Activated CD8-positive, alpha-beta T cell treated with anti-CD3 and anti-CD28 coated beads for 36 hours (primary cell): Measurements from ENCODE around the gene ACOT12. TPM values are rescaled to one million over a fixed set of nuclear protein-coding genes. Genes with fewer than 3 reads are reported as not detected.

Experiments
- ATAC-seq: fragments of 200-7000 bp; cut with Tn5 transposase; one replicate; pipeline ENCODE4 v1.10.0; 2021; ENCODE audit warnings: mild to moderate bottlenecking, moderate library complexity
- CTCF ChIA-PET: fragments of 350-600 bp; sonication (Branson Sonifier 250); formaldehyde crosslinking; loops from one replicate; lab custom pipeline; 2021; ENCODE audit warnings: antibody characterized with exemption; lab: Charles Lee
- POLR2A ChIA-PET: fragments of 350-600 bp; sonication (Branson Sonifier 250); formaldehyde crosslinking; loops from one replicate; lab custom pipeline; 2021; ENCODE audit warnings: antibody characterized with exemption; lab: Charles Lee
- DNase-seq: peaks from one replicate; pipeline ENCODE4 v3.0.0-alpha.2; 2020
- H3K27ac Mint-ChIP-seq: one replicate; pipeline ENCODE4 v1.8.0; 2021; ENCODE audit warnings: mild to moderate bottlenecking, mixed read lengths
- H3K27me3 Mint-ChIP-seq: one replicate; pipeline ENCODE4 v1.8.0; 2021; ENCODE audit warnings: mixed read lengths
- H3K36me3 Mint-ChIP-seq: one replicate; pipeline ENCODE4 v1.8.0; 2021; ENCODE audit warnings: low read depth, mixed read lengths
- H3K4me1 Mint-ChIP-seq: one replicate; pipeline ENCODE4 v1.8.0; 2021; ENCODE audit warnings: low read depth, mixed read lengths
- H3K4me3 Mint-ChIP-seq: one replicate; pipeline ENCODE4 v1.8.0; 2021; ENCODE audit warnings: mild to moderate bottlenecking, moderate library complexity, mixed read lengths
- H3K9me3 Mint-ChIP-seq: one replicate; pipeline ENCODE4 v1.8.0; 2021; ENCODE audit warnings: mixed read lengths
- intact Hi-C: fragments of 100-400 bp; cut with micrococcal nuclease; formaldehyde crosslinking; loops from one replicate; pipeline ENCODE4 v1.10.0; 2022
- total RNA-seq, 2 experiments: library from RNA; stranded (reverse); gene quantifications; one replicate each; pipeline ENCODE4 v1.2.3, GENCODE V29; 2021
- TF ChIP-seq, protein P1 (sequence below): fragments of 200-600 bp; IDR thresholded peaks from one replicate; pipeline ENCODE4 v1.8.0; 2022; ENCODE audit warnings: antibody characterized with exemption, mild to moderate bottlenecking

ACOT12 gene
- total RNA-seq, 2 experiments from 2014 or later = not detected

GRCh38 chr5:81397176-81397575, 3.2 kb upstream of the ACOT12 start:
- CTCF ChIA-PET = no interaction called here
- H3K27me3 Mint-ChIP-seq = peaks cover 49% of the 10 kb centered on the region

GRCh38 chr5:81395262-81395661, 1.3 kb upstream of the ACOT12 start:
- TF ChIP-seq, protein P1, sequence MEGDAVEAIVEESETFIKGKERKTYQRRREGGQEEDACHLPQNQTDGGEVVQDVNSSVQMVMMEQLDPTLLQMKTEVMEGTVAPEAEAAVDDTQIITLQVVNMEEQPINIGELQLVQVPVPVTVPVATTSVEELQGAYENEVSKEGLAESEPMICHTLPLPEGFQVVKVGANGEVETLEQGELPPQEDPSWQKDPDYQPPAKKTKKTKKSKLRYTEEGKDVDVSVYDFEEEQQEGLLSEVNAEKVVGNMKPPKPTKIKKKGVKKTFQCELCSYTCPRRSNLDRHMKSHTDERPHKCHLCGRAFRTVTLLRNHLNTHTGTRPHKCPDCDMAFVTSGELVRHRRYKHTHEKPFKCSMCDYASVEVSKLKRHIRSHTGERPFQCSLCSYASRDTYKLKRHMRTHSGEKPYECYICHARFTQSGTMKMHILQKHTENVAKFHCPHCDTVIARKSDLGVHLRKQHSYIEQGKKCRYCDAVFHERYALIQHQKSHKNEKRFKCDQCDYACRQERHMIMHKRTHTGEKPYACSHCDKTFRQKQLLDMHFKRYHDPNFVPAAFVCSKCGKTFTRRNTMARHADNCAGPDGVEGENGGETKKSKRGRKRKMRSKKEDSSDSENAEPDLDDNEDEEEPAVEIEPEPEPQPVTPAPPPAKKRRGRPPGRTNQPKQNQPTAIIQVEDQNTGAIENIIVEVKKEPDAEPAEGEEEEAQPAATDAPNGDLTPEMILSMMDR = no peak
- Mint-ChIP-seq H3K9me3 (peaks cover 4% of the 10 kb centered on the region), H3K36me3 (no peaks in the 10 kb centered on the region), H3K27me3 (peaks cover 57% of the 10 kb centered on the region), H3K4me3 (no peak overlapping the region), H3K27ac (no peak overlapping the region), H3K4me1 (peaks cover 4% of the 10 kb centered on the region)
- intact Hi-C loops = no loop called here
- POLR2A ChIA-PET = no interaction called here
- ATAC-seq = no peak
- CTCF ChIA-PET = interaction anchor here (0.6 kb wide), 1 partner anchor 351 kb away, joined by 3 read pairs; no protein-coding TSS in a partner anchor
- DNase-seq = no peak

More at GRCh38 chr5:81397176-81397575, 3.2 kb upstream of the ACOT12 start:
- H3K4me3 Mint-ChIP-seq = no peak overlapping the region
- ATAC-seq = no peak
- no peaks in the 10 kb centered on the region for H3K36me3 Mint-ChIP-seq
- DNase-seq = no peak
- no peak overlapping the region for H3K27ac Mint-ChIP-seq
- intact Hi-C loops = no loop called here
- POLR2A ChIA-PET = no interaction called here
- peaks cover 4% of the 10 kb centered on the region for H3K9me3 Mint-ChIP-seq
- TF ChIP-seq, protein P1 = no peak
- peaks cover 4% of the 10 kb centered on the region for H3K4me1 Mint-ChIP-seq

DNA sequence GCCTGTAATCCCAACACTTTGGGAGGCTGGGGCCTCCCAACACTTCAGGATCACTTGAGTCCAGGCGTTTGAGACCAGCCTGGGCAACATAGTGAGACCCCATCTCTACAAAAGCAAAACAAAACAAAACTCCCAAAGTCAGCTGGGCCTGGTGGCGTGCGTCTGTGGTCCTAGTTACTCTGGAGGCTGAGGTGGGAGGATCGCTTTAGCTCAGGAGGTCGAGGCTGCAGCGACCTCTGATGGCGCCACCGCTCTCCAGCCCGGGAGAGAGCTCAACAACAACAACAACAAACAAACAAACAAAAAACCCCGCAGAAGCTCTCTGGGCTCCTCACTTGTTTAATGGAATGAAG, 528 bp downstream of the ACOT12 start:
- H3K27me3 Mint-ChIP-seq = peaks cover 52% of the 10 kb centered on the region
- CTCF ChIA-PET = interaction anchor here (1.4 kb wide), 1 partner anchor 35 kb away, joined by 3 read pairs; no protein-coding TSS in a partner anchor
- H3K4me3 Mint-ChIP-seq = peak overlapping the region; percentile 49
- H3K27ac Mint-ChIP-seq = no peak overlapping the region
- H3K36me3 Mint-ChIP-seq = no peaks in the 10 kb centered on the region
- ATAC-seq (no peak), DNase-seq (no peak)
- POLR2A ChIA-PET = interaction anchor here (1.2 kb wide), 1 partner anchor 12 kb away, joined by 3 read pairs; no protein-coding TSS in a partner anchor
- intact Hi-C loops = no loop called here
- TF ChIP-seq, protein P1 = no peak
- H3K9me3 Mint-ChIP-seq = peaks cover 4% of the 10 kb centered on the region
- peaks cover 4% of the 10 kb centered on the region for H3K4me1 Mint-ChIP-seq

DNA sequence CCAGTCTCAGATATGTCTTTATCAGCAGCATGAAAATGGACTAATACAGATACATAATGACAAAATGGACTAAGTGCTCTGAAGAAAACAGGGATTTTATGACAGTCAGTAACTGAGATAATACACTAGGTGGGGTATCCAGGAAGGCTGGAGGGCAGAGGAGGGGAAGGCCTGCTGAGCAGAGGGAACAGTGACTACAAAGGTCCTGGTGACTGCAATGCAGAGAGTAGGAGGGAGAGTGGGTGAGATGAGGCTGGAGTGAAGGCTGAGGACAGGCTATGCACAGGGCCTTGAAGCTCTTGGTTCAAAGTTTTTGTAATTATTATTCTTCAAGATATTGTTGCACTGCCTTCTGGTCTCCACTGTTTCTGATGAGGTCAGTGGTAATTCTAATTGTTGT, 4.9 kb downstream of the ACOT12 start:
- POLR2A ChIA-PET = no interaction called here
- intact Hi-C loops = no loop called here
- ATAC-seq = no peak
- no peaks in the 10 kb centered on the region for H3K36me3 Mint-ChIP-seq
- no peaks in the 10 kb centered on the region for H3K9me3 Mint-ChIP-seq
- DNase-seq = no peak
- H3K27ac Mint-ChIP-seq = no peak overlapping the region
- CTCF ChIA-PET = no interaction called here
- H3K4me1 Mint-ChIP-seq = peaks cover 4% of the 10 kb centered on the region
- TF ChIP-seq, protein P1 = no peak
- H3K4me3 Mint-ChIP-seq = no peak overlapping the region
- H3K27me3 Mint-ChIP-seq = peaks cover 31% of the 10 kb centered on the region

DNA sequence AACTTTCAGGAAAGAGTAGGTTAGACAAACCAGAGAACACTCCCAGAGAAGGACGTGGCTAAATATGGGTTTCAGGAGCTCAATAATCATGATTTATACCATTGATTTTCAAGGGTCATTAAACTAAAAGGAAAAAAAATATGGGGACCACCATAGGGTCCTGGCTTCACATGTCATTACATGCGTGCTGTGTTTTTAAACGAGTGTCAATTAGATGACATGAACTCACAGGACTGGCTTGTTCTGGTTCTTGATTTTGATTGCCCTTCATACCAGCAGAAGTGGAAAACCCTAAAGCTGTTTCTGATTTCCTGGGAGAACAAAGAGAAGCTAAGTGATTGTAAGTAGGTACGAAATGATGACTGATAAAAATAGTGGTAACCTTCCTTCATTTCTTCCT, 5.8 kb downstream of the ACOT12 start:
- no peak overlapping the region for H3K4me3 Mint-ChIP-seq
- intact Hi-C loops = no loop called here

More for the DNA sequence above, 5.8 kb downstream of the ACOT12 start:
- CTCF ChIA-PET = no interaction called here
- POLR2A ChIA-PET = no interaction called here
- ATAC-seq = no peak
- Mint-ChIP-seq H3K9me3 (no peaks in the 10 kb centered on the region), H3K4me1 (no peaks in the 10 kb centered on the region), H3K36me3 (no peaks in the 10 kb centered on the region), H3K27ac (no peak overlapping the region), H3K27me3 (peaks cover 26% of the 10 kb centered on the region)
- no peak for DNase-seq
- TF ChIP-seq, protein P1 = no peak
